ENCODE measurements around the gene NIPA2. TPM values are rescaled to one million over a fixed set of nuclear protein-coding genes. Genes with fewer than 3 reads are reported as not detected.

The NIPA2 gene
- total RNA-seq, 1 experiment from 2014 or later = 77.9 TPM

DNA sequence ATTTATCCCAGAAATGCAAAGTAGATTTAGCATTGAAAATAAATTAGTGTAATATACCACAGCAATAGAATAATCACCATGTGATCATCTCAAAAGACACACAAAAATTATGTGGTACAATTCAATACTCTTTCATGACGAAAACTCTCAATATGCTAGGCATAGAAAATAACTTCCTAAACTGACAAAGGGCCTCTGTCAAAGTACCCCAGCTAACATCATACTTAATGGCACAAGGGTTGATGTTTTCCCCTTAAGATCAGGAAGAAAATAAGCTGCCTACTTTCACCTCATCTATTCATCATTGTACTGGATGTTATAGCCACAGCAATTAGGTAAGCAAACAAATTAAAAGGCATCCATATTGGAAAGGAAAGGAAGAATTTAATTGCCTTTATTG lies 22.7 kb upstream of the NIPA2 start:
- H4K5ac ChIP-seq (ENCODE audit: insufficient read length, low read depth, low read length) = no peak overlapping the region
- H3K18ac ChIP-seq (ENCODE audit: insufficient read length, low read depth, low read length) = no peak overlapping the region
- no peaks in the 10 kb centered on the region for H3K23me2 ChIP-seq (ENCODE audit: insufficient read length, low read depth, low read length, poor library complexity, severe bottlenecking)
- H3K27ac ChIP-seq (ENCODE audit: insufficient read length, low read depth, low read length) = no peak overlapping the region
- H3K56ac ChIP-seq (ENCODE audit: insufficient read length, low read depth, low read length) = no peak overlapping the region
- H3K4me3 Mint-ChIP-seq = no peak overlapping the region
- H3K14ac ChIP-seq (ENCODE audit: insufficient read depth, low read length) = no peak overlapping the region
- H3K4me1 Mint-ChIP-seq = peaks cover 0 to 2% of the 10 kb centered on the region in 2 experiments; a peak in 1 of 4 replicates
- no peak overlapping the region for H2AK5ac ChIP-seq (ENCODE audit: insufficient read length, low read length)
- no peak overlapping the region for H3K9ac ChIP-seq (ENCODE audit: extremely low read depth, insufficient read length, low read length)
- H2BK20ac ChIP-seq (ENCODE audit: low read depth, low read length, poor library complexity, severe bottlenecking) = no peak overlapping the region
- TF ChIP-seq, protein P1, sequence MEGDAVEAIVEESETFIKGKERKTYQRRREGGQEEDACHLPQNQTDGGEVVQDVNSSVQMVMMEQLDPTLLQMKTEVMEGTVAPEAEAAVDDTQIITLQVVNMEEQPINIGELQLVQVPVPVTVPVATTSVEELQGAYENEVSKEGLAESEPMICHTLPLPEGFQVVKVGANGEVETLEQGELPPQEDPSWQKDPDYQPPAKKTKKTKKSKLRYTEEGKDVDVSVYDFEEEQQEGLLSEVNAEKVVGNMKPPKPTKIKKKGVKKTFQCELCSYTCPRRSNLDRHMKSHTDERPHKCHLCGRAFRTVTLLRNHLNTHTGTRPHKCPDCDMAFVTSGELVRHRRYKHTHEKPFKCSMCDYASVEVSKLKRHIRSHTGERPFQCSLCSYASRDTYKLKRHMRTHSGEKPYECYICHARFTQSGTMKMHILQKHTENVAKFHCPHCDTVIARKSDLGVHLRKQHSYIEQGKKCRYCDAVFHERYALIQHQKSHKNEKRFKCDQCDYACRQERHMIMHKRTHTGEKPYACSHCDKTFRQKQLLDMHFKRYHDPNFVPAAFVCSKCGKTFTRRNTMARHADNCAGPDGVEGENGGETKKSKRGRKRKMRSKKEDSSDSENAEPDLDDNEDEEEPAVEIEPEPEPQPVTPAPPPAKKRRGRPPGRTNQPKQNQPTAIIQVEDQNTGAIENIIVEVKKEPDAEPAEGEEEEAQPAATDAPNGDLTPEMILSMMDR (conservative IDR thresholded peaks at IDR 0.05) = no peak
- H2BK5ac ChIP-seq (ENCODE audit: insufficient read length, low read length) = no peak overlapping the region
- no peak overlapping the region for H3K23ac ChIP-seq (ENCODE audit: insufficient read length, low read depth, low read length)
- H3K27me3 ChIP-seq (ENCODE audit: insufficient read depth, low read length) = no peaks in the 10 kb centered on the region
- no peaks in the 10 kb centered on the region for H3K79me2 ChIP-seq (ENCODE audit: insufficient read depth, low read length)
- H3K9me3 Mint-ChIP-seq = no peaks in the 10 kb centered on the region
- no peak overlapping the region for H3K4ac ChIP-seq (ENCODE audit: low read depth, low read length)
- no peak overlapping the region for H2AFZ ChIP-seq (ENCODE audit: low read length)
- H2BK15ac ChIP-seq (ENCODE audit: low read depth, low read length) = no peak overlapping the region
- no peak for DNase-seq
- H3T11ph ChIP-seq (ENCODE audit: low read length) = no peak overlapping the region
- no peak overlapping the region for H4K8ac ChIP-seq (replicated peaks; ENCODE audit: insufficient read length, low read depth, low read length)
- H2BK12ac ChIP-seq (ENCODE audit: insufficient read length, low read depth, low read length) = no peak overlapping the region
- H3K4me1 ChIP-seq (ENCODE audit: insufficient read depth, low read length) = no peaks in the 10 kb centered on the region
- H3K9me3 ChIP-seq (ENCODE audit: control insufficient read depth, low read depth, low read length) = no peaks in the 10 kb centered on the region
- H3K36me3 Mint-ChIP-seq (ENCODE audit: insufficient read depth in 1 of 3, low read depth in 3 of 3) = peaks cover 0 to 26% (median 0%) of the 10 kb centered on the region in 3 experiments; a peak in 5 of 7 replicates
- H3K27me3 Mint-ChIP-seq (ENCODE audit: low read depth) = no peaks in the 10 kb centered on the region
- H3K27ac Mint-ChIP-seq = no peak overlapping the region
- H4K91ac ChIP-seq (ENCODE audit: insufficient read length, low read depth, low read length) = no peak overlapping the region
- WGBS (ENCODE audit: extremely low coverage, insufficient read length, low lambda C conversion rate) = no CpG with 5 or more reads among the region's 1 CpG
- H3K4me2 ChIP-seq (ENCODE audit: insufficient read depth, insufficient read length, low read length) = no peak overlapping the region
- H2BK120ac ChIP-seq (ENCODE audit: low read depth, low read length, poor library complexity, severe bottlenecking) = no peak overlapping the region
- no peaks in the 10 kb centered on the region for H4K20me1 ChIP-seq (ENCODE audit: control insufficient read depth, insufficient read depth, insufficient read length)
- peaks cover 3% of the 10 kb centered on the region for H3K79me1 ChIP-seq (ENCODE audit: insufficient read depth, low read depth, low read length, poor library complexity, severe bottlenecking)

Measured in H9 (cell line).